WI38 (cell line): ENCODE measurements around the gene SAMD4A.

Source experiments
- H3K4me3 ChIP-seq: 2 replicates; pipeline ENCODE4 v1.5.1; 2011; ENCODE audit warnings: low read depth, mild to moderate bottlenecking, control low read depth, low read length
- TF ChIP-seq, protein P1 (sequence below): IDR thresholded peaks from 2 replicates; pipeline ENCODE4 v1.5.1; 2012; ENCODE audit warnings: low read depth, mild to moderate bottlenecking, control low read depth, low read length

Gene SAMD4A

DNA sequence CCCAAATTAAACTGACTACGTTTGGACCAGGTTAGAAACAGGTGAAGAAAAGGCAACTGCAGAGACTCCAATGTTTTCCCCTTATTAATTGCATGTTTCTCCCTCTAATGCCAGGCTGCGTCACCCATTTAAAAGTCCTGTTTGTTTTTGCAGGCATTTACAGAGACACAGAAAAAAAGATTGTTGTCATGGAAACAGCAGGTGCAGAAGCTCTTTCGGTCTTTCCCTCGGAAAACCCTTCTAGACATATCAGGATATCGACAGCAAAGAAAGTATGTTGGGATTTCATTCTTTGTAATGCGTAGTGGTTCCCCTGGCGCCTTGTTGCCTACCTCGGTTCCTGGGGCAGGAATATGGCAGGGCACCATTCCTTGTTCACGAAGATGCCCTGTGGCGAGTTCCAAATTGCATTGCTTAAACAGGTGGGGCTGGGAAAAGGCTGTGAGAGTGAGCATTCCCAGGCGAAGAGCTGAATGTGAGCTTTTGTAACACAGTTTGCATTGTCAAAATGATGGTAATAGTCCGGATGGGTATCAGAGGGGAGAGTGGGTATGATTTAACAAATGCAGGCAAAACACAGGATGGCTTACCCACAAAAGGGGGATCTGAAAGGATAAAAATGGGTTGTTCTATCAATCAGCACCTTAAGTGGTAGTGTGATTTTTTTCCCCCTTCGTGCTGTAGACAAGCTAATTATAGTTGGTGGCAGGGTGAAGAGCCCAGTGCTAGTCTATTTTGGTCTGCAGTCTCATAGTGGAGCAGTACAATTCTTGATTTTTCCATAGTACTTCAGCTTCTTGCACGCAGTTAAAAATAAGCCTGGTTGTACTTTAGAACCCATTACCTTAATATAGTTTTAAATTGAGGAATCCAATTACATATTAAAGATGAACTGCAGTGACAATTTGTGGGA lies 203.3 kb downstream of the SAMD4A start:
- TF ChIP-seq, protein P1, sequence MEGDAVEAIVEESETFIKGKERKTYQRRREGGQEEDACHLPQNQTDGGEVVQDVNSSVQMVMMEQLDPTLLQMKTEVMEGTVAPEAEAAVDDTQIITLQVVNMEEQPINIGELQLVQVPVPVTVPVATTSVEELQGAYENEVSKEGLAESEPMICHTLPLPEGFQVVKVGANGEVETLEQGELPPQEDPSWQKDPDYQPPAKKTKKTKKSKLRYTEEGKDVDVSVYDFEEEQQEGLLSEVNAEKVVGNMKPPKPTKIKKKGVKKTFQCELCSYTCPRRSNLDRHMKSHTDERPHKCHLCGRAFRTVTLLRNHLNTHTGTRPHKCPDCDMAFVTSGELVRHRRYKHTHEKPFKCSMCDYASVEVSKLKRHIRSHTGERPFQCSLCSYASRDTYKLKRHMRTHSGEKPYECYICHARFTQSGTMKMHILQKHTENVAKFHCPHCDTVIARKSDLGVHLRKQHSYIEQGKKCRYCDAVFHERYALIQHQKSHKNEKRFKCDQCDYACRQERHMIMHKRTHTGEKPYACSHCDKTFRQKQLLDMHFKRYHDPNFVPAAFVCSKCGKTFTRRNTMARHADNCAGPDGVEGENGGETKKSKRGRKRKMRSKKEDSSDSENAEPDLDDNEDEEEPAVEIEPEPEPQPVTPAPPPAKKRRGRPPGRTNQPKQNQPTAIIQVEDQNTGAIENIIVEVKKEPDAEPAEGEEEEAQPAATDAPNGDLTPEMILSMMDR = no peak
- H3K4me3 ChIP-seq = no peak overlapping the region

- TF ChIP-seq, protein P1 = no peak
Observed at GRCh38 chr14:54771411-54772027, 204.6 kb downstream of the SAMD4A start.

DNA sequence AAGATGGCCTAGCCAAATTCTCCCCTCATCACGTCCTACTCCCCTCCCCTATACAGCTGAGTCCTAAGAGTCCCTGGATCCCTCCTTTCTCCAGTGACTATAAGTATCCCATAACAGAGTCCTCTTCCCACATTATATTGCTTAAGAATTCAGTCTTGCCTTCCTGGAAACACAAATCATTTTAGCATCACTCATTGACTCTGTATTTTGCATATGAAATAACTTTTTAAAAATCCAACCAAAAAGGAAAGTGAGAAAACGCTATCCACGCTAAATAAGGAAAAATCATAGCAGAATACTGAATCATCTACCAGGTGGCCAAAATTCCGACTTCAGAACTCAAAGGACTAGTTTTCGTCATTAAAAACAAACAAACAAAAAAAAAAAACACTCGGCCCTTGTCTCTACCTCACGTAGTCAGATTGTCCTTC lies 205.5 kb downstream of the SAMD4A start:
- TF ChIP-seq, protein P1 = no peak
- H3K4me3 ChIP-seq = peak overlapping the region; percentile 39

More at GRCh38 chr14:54771411-54772027, 204.6 kb downstream of the SAMD4A start:
- no peak overlapping the region for H3K4me3 ChIP-seq

DNA sequence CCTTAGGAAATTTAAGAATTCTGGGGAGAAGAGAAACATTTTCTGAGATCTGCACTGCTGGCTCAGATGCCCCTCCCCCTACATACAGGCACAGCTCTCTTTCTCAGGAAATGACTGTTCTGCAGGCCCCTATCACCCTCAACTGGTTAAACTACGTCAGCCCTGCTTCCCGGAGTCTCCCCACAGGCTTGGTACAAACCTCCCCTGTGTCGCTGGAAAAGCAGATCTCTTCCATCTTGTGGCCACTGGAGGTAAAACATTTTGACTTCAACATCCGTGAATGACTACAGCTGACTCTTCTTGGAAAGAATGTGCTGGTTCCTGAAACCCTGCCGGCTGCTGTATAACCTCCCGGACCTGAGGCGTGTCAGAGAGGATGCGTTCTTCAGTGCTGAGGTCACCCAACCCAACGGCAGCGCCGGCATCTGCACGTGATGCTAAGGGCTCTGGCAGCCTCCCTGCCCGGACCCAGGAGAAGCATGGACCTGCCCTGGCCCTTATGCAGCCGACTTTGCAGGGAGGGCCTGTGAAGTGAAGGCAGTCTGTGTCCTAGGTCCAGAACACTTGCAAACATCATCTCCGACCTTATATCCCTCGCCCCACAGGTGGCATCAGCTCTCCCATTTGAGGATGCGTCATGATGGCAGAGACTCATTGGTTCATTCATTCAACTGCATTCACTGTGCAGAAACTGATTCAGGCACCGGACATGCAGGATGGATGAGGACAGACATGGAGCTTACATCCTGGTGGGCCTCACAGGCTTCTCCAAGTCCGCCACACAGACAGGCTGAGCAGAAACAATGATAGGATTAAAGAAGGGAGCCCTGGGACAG lies 206.5 kb downstream of the SAMD4A start:
- peak overlapping the region; percentile 39 for H3K4me3 ChIP-seq
- TF ChIP-seq, protein P1 = peak; percentile 56

DNA sequence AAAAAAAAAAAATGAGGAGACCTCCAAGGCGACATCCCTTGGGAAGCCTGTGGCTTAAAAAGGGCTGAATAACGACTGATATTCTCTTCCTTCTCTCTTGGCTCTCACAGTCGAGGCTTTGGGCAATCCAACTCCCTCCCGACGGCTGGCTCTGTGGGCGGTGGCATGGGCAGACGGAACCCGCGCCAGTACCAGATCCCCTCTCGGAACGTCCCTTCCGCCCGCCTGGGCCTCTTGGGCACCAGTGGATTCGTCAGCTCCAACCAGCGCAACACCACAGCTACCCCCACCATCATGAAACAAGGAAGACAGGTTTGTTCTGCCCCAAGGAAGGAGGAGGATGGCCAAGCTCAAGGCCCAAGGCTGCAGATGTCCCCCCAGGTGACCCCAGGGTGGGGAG lies 207.9 kb downstream of the SAMD4A start:
- no peak overlapping the region for H3K4me3 ChIP-seq
- TF ChIP-seq, protein P1 = no peak

DNA sequence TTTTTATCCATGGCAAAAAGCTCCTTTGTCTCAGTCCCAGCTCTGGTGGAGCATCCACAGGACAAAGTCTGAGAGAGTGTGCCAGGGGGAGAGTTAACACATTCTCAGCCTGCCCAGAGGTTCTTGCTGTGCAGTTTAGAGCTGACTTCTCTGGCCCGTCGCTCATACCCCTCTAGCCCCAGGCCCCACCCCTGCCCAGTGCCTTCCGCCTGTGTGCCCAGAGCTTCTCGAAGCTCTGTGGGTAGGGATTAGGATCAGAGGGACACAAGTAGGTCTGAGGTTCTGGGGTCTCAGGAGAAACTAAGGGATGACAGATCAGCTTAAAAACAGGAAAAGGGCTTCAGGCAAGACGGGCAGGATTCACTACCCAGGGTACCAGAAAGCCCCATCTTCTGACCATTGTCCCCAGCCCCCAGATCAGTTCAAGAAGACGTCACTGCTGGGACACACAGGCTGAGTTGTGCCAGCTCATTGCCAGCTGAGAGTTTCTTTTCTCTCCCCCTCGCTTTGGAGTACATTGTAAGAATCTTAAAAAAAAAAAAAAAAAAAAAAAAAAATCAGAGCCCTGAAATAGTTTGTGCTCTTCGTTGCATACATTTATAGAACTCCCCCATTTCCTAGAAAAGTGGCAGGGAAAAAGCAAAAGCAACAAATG lies 208.7 kb downstream of the SAMD4A start:
- TF ChIP-seq, protein P1 = no peak
- H3K4me3 ChIP-seq = no peak overlapping the region
